Peyer's patch (tissue), 4 donors: ENCODE measurements around the gene TDRD3.

Source experiments
- POLR2A ChIP-seq, 2 donors: fragments of 450-650 bp; IDR thresholded peaks; one replicate each; pipeline ENCODE4 v1.5.1; 2017; ENCODE audit warnings: antibody characterized with exemption in 2 of 2, mild to moderate bottlenecking in 2 of 2, moderate library complexity in 2 of 2
- TF ChIP-seq, protein P1 (sequence below), 6 experiments: fragments of 450-650 bp in 4 of 6; fragments of 200-600 bp in 2 of 6; sonication (generic) in 1 of 6; IDR thresholded peaks; one replicate each; pipeline ENCODE4 v1.5.1; 2017 to 2019; ENCODE audit warnings: antibody characterized with exemption in 6 of 6, mild to moderate bottlenecking in 3 of 6, moderate library complexity in 1 of 6

GRCh38 chr13:60604058-60604457 lies 207.0 kb downstream of the TDRD3 start:
- TF ChIP-seq, protein P1, sequence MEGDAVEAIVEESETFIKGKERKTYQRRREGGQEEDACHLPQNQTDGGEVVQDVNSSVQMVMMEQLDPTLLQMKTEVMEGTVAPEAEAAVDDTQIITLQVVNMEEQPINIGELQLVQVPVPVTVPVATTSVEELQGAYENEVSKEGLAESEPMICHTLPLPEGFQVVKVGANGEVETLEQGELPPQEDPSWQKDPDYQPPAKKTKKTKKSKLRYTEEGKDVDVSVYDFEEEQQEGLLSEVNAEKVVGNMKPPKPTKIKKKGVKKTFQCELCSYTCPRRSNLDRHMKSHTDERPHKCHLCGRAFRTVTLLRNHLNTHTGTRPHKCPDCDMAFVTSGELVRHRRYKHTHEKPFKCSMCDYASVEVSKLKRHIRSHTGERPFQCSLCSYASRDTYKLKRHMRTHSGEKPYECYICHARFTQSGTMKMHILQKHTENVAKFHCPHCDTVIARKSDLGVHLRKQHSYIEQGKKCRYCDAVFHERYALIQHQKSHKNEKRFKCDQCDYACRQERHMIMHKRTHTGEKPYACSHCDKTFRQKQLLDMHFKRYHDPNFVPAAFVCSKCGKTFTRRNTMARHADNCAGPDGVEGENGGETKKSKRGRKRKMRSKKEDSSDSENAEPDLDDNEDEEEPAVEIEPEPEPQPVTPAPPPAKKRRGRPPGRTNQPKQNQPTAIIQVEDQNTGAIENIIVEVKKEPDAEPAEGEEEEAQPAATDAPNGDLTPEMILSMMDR (IDR thresholded peaks at IDR 0.05) = no peak
- TF ChIP-seq POLR2A (IDR thresholded peaks at IDR 0.05) = no peak
